H1 (cell line): ENCODE measurements around the gene SCMH1. TPM values are rescaled to one million over a fixed set of nuclear protein-coding genes. Genes with fewer than 3 reads are reported as not detected.

Experiments
- CBX5 ChIP-seq: fragments of 300-800, 300-1000 bp; sonication (generic); IDR thresholded peaks from 2 replicates; pipeline ENCODE4 v1.7.1; 2016; ENCODE audit warnings: antibody characterized with exemption, low read length, low read depth
- PHF8 ChIP-seq: fragments of 200-600 bp; sonication (generic); conservative IDR thresholded peaks from 2 replicates; pipeline ENCODE4 v1.7.1; 2012; ENCODE audit warnings: low read depth, mild to moderate bottlenecking, inconsistent platforms, low read length, moderate library complexity
- RXRA ChIP-seq: IDR thresholded peaks from 2 replicates; pipeline ENCODE4 v1.6.1; 2011; ENCODE audit warnings: low read depth, mild to moderate bottlenecking, low read length, moderate library complexity; ENCODE audit not compliant: insufficient read depth
- SP1 ChIP-seq: IDR thresholded peaks from 2 replicates; pipeline ENCODE4 v1.6.1; 2011; ENCODE audit warnings: low read depth, low read length
- polyA plus RNA-seq, 7 experiments: library from polyadenylated mRNA; depleted of rRNA in 3 of 7; stranded (reverse) in 5 of 7; unstranded in 2 of 7; fragments of >200 nt in 5 of 7; fragments of 200-250 nt in 2 of 7; gene quantifications; 1 replicate in 5 of 7; 2 replicates in 1 of 7; 4 replicates in 1 of 7; pipeline versions ENCODE4 v1.2.1 to v1.2.3, GENCODE V29; 2011 to 2013; ENCODE audit warnings: missing spikeins in 2 of 7, mixed read lengths in 2 of 7
- total RNA-seq: library from RNA; stranded (reverse); fragmentation: NEBNext Ultra II Directional; extraction: Animal tissue kit (Norgen Biotek cat#: 25700); gene quantifications from 2 replicates; pipeline ENCODE4 v1.2.1, GENCODE V29; 2021
- TF ChIP-seq, protein P1 (sequence below): fragments of 300-600 bp; sonication (generic); IDR thresholded peaks from 2 replicates; pipeline ENCODE4 v1.7.1; 2012; ENCODE audit warnings: low read length, moderate library complexity, mild to moderate bottlenecking, inconsistent platforms; ENCODE audit not compliant: insufficient replicate concordance

The SCMH1 gene
- total and polyA plus RNA-seq, 2 of the 8 experiments (the other 6 are each of a cell fraction or from before 2014, with no cell fraction given), result 16.6 to 30.7 TPM

DNA sequence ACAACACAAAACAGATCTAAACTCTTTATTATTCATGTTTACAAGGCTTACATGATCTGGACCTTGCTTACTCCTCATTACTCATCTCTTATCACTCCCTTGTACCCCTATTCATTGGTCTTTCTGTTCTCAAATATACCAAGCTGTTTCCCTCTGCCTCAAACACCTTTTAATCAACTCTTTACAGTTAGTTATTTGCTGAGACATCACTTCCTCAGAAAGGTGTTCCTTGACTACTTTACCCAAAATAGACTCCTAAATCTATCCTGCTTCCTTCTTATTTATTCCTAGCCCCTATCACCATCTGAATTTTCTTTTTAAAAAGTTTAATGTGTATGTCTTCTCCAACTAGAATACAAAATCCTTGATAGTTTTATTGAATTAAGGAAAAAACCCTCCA, 120.0 kb downstream of the SCMH1 start (continued):
- TF ChIP-seq, protein P1, sequence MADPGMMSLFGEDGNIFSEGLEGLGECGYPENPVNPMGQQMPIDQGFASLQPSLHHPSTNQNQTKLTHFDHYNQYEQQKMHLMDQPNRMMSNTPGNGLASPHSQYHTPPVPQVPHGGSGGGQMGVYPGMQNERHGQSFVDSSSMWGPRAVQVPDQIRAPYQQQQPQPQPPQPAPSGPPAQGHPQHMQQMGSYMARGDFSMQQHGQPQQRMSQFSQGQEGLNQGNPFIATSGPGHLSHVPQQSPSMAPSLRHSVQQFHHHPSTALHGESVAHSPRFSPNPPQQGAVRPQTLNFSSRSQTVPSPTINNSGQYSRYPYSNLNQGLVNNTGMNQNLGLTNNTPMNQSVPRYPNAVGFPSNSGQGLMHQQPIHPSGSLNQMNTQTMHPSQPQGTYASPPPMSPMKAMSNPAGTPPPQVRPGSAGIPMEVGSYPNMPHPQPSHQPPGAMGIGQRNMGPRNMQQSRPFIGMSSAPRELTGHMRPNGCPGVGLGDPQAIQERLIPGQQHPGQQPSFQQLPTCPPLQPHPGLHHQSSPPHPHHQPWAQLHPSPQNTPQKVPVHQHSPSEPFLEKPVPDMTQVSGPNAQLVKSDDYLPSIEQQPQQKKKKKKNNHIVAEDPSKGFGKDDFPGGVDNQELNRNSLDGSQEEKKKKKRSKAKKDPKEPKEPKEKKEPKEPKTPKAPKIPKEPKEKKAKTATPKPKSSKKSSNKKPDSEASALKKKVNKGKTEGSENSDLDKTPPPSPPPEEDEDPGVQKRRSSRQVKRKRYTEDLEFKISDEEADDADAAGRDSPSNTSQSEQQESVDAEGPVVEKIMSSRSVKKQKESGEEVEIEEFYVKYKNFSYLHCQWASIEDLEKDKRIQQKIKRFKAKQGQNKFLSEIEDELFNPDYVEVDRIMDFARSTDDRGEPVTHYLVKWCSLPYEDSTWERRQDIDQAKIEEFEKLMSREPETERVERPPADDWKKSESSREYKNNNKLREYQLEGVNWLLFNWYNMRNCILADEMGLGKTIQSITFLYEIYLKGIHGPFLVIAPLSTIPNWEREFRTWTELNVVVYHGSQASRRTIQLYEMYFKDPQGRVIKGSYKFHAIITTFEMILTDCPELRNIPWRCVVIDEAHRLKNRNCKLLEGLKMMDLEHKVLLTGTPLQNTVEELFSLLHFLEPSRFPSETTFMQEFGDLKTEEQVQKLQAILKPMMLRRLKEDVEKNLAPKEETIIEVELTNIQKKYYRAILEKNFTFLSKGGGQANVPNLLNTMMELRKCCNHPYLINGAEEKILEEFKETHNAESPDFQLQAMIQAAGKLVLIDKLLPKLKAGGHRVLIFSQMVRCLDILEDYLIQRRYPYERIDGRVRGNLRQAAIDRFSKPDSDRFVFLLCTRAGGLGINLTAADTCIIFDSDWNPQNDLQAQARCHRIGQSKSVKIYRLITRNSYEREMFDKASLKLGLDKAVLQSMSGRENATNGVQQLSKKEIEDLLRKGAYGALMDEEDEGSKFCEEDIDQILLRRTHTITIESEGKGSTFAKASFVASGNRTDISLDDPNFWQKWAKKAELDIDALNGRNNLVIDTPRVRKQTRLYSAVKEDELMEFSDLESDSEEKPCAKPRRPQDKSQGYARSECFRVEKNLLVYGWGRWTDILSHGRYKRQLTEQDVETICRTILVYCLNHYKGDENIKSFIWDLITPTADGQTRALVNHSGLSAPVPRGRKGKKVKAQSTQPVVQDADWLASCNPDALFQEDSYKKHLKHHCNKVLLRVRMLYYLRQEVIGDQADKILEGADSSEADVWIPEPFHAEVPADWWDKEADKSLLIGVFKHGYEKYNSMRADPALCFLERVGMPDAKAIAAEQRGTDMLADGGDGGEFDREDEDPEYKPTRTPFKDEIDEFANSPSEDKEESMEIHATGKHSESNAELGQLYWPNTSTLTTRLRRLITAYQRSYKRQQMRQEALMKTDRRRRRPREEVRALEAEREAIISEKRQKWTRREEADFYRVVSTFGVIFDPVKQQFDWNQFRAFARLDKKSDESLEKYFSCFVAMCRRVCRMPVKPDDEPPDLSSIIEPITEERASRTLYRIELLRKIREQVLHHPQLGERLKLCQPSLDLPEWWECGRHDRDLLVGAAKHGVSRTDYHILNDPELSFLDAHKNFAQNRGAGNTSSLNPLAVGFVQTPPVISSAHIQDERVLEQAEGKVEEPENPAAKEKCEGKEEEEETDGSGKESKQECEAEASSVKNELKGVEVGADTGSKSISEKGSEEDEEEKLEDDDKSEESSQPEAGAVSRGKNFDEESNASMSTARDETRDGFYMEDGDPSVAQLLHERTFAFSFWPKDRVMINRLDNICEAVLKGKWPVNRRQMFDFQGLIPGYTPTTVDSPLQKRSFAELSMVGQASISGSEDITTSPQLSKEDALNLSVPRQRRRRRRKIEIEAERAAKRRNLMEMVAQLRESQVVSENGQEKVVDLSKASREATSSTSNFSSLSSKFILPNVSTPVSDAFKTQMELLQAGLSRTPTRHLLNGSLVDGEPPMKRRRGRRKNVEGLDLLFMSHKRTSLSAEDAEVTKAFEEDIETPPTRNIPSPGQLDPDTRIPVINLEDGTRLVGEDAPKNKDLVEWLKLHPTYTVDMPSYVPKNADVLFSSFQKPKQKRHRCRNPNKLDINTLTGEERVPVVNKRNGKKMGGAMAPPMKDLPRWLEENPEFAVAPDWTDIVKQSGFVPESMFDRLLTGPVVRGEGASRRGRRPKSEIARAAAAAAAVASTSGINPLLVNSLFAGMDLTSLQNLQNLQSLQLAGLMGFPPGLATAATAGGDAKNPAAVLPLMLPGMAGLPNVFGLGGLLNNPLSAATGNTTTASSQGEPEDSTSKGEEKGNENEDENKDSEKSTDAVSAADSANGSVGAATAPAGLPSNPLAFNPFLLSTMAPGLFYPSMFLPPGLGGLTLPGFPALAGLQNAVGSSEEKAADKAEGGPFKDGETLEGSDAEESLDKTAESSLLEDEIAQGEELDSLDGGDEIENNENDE, result no peak
- no peak for TF ChIP-seq RXRA
- TF ChIP-seq PHF8, result no peak
- TF ChIP-seq CBX5, result no peak
- no peak for TF ChIP-seq SP1
